ENCODE data around the gene DENND6B.

DENND6B gene

DNA sequence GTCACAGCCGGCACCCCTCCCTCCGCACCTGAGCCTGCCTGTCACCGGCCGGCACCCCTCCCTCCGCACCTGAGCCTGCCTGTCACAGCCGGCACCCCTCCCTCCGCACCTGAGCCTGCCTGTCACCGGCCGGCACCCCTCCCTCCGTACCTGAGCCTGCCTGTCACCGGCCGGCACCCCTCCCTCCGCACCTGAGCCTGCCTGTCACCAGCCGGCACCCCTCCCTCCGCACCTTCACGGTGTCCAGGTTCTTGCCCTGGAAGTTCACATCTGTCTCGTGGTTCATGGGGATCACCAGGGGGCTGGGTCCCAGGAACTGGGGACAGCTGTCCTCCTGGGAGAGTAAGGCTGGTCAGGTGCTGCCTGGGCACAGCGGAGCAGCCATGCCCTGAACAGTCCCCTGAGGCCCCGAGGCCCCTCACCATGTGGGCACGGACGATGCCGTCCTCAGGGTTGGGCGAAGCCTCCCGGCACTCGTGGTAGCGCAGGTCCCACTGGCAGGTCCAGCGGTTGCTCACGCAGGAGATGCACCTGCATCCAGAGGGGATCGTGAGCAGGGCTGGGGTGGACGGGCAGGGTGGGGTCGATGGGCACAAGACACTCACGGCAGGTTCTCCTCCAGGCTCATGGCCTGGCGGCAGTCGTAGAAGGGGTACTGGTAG is 41.1 kb downstream of the DENND6B start:
- TF ChIP-seq, protein P1, sequence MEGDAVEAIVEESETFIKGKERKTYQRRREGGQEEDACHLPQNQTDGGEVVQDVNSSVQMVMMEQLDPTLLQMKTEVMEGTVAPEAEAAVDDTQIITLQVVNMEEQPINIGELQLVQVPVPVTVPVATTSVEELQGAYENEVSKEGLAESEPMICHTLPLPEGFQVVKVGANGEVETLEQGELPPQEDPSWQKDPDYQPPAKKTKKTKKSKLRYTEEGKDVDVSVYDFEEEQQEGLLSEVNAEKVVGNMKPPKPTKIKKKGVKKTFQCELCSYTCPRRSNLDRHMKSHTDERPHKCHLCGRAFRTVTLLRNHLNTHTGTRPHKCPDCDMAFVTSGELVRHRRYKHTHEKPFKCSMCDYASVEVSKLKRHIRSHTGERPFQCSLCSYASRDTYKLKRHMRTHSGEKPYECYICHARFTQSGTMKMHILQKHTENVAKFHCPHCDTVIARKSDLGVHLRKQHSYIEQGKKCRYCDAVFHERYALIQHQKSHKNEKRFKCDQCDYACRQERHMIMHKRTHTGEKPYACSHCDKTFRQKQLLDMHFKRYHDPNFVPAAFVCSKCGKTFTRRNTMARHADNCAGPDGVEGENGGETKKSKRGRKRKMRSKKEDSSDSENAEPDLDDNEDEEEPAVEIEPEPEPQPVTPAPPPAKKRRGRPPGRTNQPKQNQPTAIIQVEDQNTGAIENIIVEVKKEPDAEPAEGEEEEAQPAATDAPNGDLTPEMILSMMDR (IDR thresholded peaks at IDR 0.05; ENCODE audit: low read depth, low read length), result no peak
- peaks cover 80% of the 10 kb centered on the region for H3K36me3 ChIP-seq
- no peak overlapping the region for H3K27ac ChIP-seq
- no peak overlapping the region for H3K4me3 ChIP-seq (ENCODE audit: low read depth, low read length)
- no peaks in the 10 kb centered on the region for H3K9me3 ChIP-seq (ENCODE audit: severe bottlenecking)
- DNase-seq, result no peak
- H3K27me3 ChIP-seq (ENCODE audit: insufficient read depth, low read depth, severe bottlenecking), result no peaks in the 10 kb centered on the region

DNA sequence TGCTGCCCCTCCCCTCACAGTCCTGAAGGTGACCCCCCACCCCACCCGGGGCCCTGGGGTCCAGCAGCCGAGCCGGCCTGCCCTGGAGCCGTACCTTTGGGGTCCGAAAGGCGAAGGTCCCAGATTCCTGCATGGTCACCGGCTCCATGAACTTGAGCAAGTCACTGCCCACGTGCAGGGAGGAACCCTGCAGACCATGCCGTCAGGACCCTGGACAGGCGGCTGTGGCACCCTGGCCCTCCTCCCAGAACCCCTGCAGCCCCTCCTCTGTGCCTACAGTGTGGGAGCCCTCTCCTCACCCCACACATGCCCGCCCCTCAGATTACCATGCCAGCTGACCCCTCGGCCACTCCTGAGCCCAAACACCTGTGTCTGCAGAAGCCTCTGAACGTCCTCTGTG is 42.3 kb downstream of the DENND6B start:
- no peak overlapping the region for H3K27ac ChIP-seq
- no peaks in the 10 kb centered on the region for H3K27me3 ChIP-seq (ENCODE audit: insufficient read depth, low read depth, severe bottlenecking)
- no peak overlapping the region for H3K4me3 ChIP-seq (ENCODE audit: low read depth, low read length)
- DNase-seq, result no peak
- TF ChIP-seq, protein P1 (IDR thresholded peaks at IDR 0.05; ENCODE audit: low read depth, low read length), result no peak
- peaks cover 78% of the 10 kb centered on the region for H3K36me3 ChIP-seq
- H3K9me3 ChIP-seq (ENCODE audit: severe bottlenecking), result no peaks in the 10 kb centered on the region

DNA sequence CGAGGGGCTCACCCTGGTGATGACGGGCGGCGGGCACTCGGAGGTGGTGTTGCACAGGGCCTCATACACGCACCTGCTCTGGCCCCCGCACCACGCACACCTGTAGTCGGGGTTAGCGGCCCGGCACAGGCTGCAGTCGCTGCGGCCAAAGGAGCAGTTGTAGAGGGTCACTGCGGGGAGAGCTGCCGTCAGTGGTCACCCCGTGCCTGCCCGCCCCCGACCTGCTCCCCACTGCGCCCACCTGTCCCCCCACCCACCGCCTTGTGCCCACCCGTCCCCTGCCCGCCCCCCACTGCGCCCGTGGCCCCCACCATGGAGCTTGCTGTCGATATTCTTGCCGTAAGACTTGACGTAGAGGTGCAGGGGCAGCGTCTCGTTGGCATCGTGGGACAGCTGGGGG is 43.0 kb downstream of the DENND6B start:
- TF ChIP-seq, protein P1 (IDR thresholded peaks at IDR 0.05; ENCODE audit: low read depth, low read length), result no peak
- Histone ChIP-seq H3K4me3 (ENCODE audit: low read depth, low read length) (no peak overlapping the region), H3K9me3 (ENCODE audit: severe bottlenecking) (no peaks in the 10 kb centered on the region), H3K36me3 (peaks cover 78% of the 10 kb centered on the region), H3K27ac (no peak overlapping the region), H3K27me3 (ENCODE audit: insufficient read depth, low read depth, severe bottlenecking) (no peaks in the 10 kb centered on the region)
- DNase-seq, result no peak

DNA sequence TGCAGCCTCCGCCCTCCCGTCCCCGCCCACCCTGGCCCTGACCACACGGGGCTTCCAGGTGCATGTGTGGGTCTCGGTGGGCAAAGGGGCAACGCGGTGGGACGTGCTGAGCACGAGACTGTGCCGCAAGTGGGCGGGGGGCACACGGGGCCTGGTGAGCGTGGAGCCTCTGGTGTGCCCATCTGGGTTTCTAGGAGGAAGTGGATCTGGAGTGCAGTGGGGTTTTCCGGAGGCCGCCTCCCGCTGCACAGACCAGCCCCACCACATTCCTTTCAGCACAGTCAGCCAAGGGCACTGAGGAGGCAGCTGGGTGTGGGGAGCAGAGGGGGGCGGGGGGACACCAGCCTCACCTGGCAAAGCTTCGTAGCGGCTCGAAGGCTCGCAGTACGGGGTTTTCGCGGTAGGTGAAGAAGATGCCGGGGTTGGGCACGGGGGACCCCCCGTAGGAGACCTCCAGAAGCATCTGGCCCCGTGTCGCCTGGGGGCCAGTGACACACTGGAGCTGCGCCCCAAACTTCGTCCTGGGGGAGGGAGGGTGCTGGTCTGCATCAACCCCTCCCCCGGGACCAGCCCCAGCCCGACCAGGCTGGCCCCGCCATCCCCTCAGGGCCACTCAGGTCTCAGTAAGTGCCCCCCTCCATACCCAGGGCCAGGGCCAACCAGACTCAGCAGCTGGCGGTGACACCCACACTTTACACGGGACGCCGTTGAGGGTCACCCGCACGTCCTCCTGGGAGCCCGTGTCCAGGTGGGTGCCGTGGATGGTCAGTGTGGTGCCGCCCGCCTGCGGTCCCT is 44.3 kb downstream of the DENND6B start:
- TF ChIP-seq, protein P1 (IDR thresholded peaks at IDR 0.05; ENCODE audit: low read depth, low read length), result no peak
- no peak overlapping the region for H3K4me3 ChIP-seq (ENCODE audit: low read depth, low read length)
- no peak overlapping the region for H3K27ac ChIP-seq
- H3K9me3 ChIP-seq (ENCODE audit: severe bottlenecking), result no peaks in the 10 kb centered on the region
- DNase-seq, result no peak
- H3K36me3 ChIP-seq, result peaks cover 78% of the 10 kb centered on the region
- H3K27me3 ChIP-seq (ENCODE audit: insufficient read depth, low read depth, severe bottlenecking), result no peaks in the 10 kb centered on the region

DNA sequence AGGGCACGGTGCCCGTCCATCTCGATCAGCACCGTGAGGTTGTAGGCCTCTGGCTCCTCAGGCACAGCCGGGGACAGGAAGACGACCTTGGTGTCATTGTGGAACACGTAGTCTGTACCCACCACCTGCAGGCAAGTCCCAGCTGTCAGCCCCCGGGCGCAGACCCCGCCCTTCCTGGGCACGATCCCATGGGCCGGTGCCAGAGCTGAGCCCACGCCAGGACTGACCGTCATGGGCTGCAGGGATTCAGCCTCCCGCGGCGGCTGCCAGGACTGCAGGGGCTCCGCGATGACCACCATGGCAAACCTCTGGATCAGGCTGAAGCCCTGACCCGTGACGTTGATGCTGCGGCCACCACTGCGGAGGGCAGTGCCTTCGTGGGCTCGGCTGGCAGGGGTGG is 44.9 kb downstream of the DENND6B start:
- Histone ChIP-seq H3K9me3 (ENCODE audit: severe bottlenecking) (no peaks in the 10 kb centered on the region), H3K4me3 (ENCODE audit: low read depth, low read length) (no peak overlapping the region), H3K27me3 (ENCODE audit: insufficient read depth, low read depth, severe bottlenecking) (no peaks in the 10 kb centered on the region), H3K36me3 (peaks cover 78% of the 10 kb centered on the region), H3K27ac (no peak overlapping the region)
- no peak for DNase-seq
- TF ChIP-seq, protein P1 (IDR thresholded peaks at IDR 0.05; ENCODE audit: low read depth, low read length), result no peak
